Suppressor macrophage (primary cell): Measurements from ENCODE around the gene HOXC11.

Experiments
- DNase-seq, 4 experiments: peaks; one replicate each; pipeline ENCODE4 v3.0.0-alpha.2; 2020 to 2022

The HOXC11 gene

DNA sequence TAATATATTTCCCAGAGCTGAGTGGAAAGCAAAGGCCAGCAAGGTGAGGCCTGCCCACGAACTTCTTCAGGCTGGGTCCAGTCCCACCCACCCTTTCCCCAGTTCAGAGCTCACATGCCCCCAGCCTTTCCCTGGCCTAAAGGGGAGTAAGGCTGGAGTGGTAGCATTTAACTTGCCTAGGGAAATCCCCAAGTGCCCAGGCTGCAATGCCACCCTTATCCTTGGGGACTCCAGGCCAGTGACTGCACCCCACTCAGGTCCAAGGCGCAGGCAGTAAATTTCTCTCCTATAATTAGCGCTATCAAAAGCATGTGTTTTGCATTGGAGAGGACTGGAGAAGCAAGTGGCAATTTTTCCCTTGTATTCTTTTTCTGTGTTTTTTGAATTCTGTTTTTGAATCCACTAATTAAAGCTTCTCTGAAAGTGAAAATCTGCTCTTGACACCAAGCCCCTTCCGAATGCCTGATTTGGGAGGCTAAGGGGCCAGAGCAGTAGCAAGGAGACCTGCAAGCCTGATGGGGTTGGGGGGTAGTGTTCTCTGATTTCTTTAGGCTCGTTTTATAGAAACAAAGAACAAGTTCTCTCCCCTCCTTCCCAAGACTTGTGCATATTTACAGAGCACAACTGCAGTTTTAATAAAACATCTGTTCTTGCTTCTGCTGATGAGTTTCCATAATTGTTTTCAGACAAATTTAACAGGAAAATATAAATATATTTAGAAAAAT is 51.8 kb downstream of the HOXC11 start:
- DNase-seq = no peak

GRCh38 chr12:54025499-54026405 is 52.8 kb downstream of the HOXC11 start:
- no peak for DNase-seq

- DNase-seq = no peak
Observed at GRCh38 chr12:54026640-54027441, 53.9 kb downstream of the HOXC11 start.
